ENCODE results near the gene LMBR1.
"Not testable (repeated sequence)": the region's sequence is repeated elsewhere in the genome, so short reads cannot be mapped to it uniquely, and the experiment has no call there.

The LMBR1 gene

GRCh38 chr7:156733638-156734037 lies 159.3 kb downstream of the LMBR1 start:
- Histone ChIP-seq H3K4me3 (ENCODE audit: low read length) (no peak overlapping the region), H3K36me3 (ENCODE audit: control insufficient read depth, insufficient read depth, low read length) (no peaks in the 10 kb centered on the region), H3K9me3 (ENCODE audit: control insufficient read depth, insufficient read depth, low read length) (no peaks in the 10 kb centered on the region), H3K4me1 (ENCODE audit: control insufficient read depth, insufficient read depth, low read length) (peaks cover 1% of the 10 kb centered on the region; the same call in 1 of the 2 replicates), H3K27ac (ENCODE audit: low read length) (no peak overlapping the region), H3K27me3 (ENCODE audit: control insufficient read depth, insufficient read depth, low read length) (no peaks in the 10 kb centered on the region)
- DNase-seq (ENCODE audit: low read depth, low spot score): no peak
- no CpG with 5 or more reads among the region's 1 CpG for WGBS (ENCODE audit: insufficient coverage, insufficient read length)

- DNase-seq (ENCODE audit: low read depth, low spot score): no peak
- Histone ChIP-seq H3K27ac (ENCODE audit: low read length) (no peak overlapping the region), H3K9me3 (ENCODE audit: control insufficient read depth, insufficient read depth, low read length) (no peaks in the 10 kb centered on the region), H3K27me3 (ENCODE audit: control insufficient read depth, insufficient read depth, low read length) (no peaks in the 10 kb centered on the region), H3K36me3 (ENCODE audit: control insufficient read depth, insufficient read depth, low read length) (no peaks in the 10 kb centered on the region), H3K4me3 (ENCODE audit: low read length) (no peak overlapping the region), H3K4me1 (ENCODE audit: control insufficient read depth, insufficient read depth, low read length) (no peaks in the 10 kb centered on the region)
- WGBS (ENCODE audit: insufficient coverage, insufficient read length): no CpG with 5 or more reads among the region's 4 CpGs
These were observed 160.8 kb downstream of the LMBR1 start for GRCh38 chr7:156732091-156732625.

- no peak for DNase-seq (ENCODE audit: low read depth, low spot score)
- Histone ChIP-seq H3K36me3 (ENCODE audit: control insufficient read depth, insufficient read depth, low read length) (no peaks in the 10 kb centered on the region), H3K27ac (ENCODE audit: low read length) (no peak overlapping the region), H3K27me3 (ENCODE audit: control insufficient read depth, insufficient read depth, low read length) (no peaks in the 10 kb centered on the region), H3K9me3 (ENCODE audit: control insufficient read depth, insufficient read depth, low read length) (no peaks in the 10 kb centered on the region), H3K4me3 (ENCODE audit: low read length) (no peak overlapping the region), H3K4me1 (ENCODE audit: control insufficient read depth, insufficient read depth, low read length) (no peaks in the 10 kb centered on the region)
These were observed 161.3 kb downstream of the LMBR1 start for GRCh38 chr7:156731651-156732050.

GRCh38 chr7:156725936-156726335 lies 167.0 kb downstream of the LMBR1 start:
- no peaks in the 10 kb centered on the region for H3K4me1 ChIP-seq (ENCODE audit: control insufficient read depth, insufficient read depth, low read length)
- DNase-seq (ENCODE audit: low read depth, low spot score): no peak
- H3K27ac ChIP-seq (ENCODE audit: low read length): no peak overlapping the region
- no peak overlapping the region for H3K4me3 ChIP-seq (ENCODE audit: low read length)
- H3K27me3 ChIP-seq (ENCODE audit: control insufficient read depth, insufficient read depth, low read length): no peaks in the 10 kb centered on the region
- H3K9me3 ChIP-seq (ENCODE audit: control insufficient read depth, insufficient read depth, low read length): no peaks in the 10 kb centered on the region
- no peaks in the 10 kb centered on the region for H3K36me3 ChIP-seq (ENCODE audit: control insufficient read depth, insufficient read depth, low read length)

- H3K27me3 ChIP-seq (ENCODE audit: control insufficient read depth, insufficient read depth, low read length): no peaks in the 10 kb centered on the region
- H3K9me3 ChIP-seq (ENCODE audit: control insufficient read depth, insufficient read depth, low read length): no peaks in the 10 kb centered on the region
- no peak for DNase-seq (ENCODE audit: low read depth, low spot score)
- H3K27ac ChIP-seq (ENCODE audit: low read length): no peak overlapping the region
- no peaks in the 10 kb centered on the region for H3K4me1 ChIP-seq (ENCODE audit: control insufficient read depth, insufficient read depth, low read length)
- H3K36me3 ChIP-seq (ENCODE audit: control insufficient read depth, insufficient read depth, low read length): no peaks in the 10 kb centered on the region
- no CpG with 5 or more reads among the region's 5 CpGs for WGBS (ENCODE audit: insufficient coverage, insufficient read length)
- no peak overlapping the region for H3K4me3 ChIP-seq (ENCODE audit: low read length)
These were observed 167.9 kb downstream of the LMBR1 start for GRCh38 chr7:156725073-156725472.

GRCh38 chr7:156722043-156722826 lies 170.7 kb downstream of the LMBR1 start:
- no peaks in the 10 kb centered on the region for H3K9me3 ChIP-seq (ENCODE audit: control insufficient read depth, insufficient read depth, low read length)
- H3K4me1 ChIP-seq (ENCODE audit: control insufficient read depth, insufficient read depth, low read length): no peaks in the 10 kb centered on the region
- DNase-seq (ENCODE audit: low read depth, low spot score): no peak
- no peaks in the 10 kb centered on the region for H3K36me3 ChIP-seq (ENCODE audit: control insufficient read depth, insufficient read depth, low read length)
- WGBS (ENCODE audit: insufficient coverage, insufficient read length): no CpG with 5 or more reads among the region's 4 CpGs
- H3K4me3 ChIP-seq (ENCODE audit: low read length): no peak overlapping the region
- no peaks in the 10 kb centered on the region for H3K27me3 ChIP-seq (ENCODE audit: control insufficient read depth, insufficient read depth, low read length)
- H3K27ac ChIP-seq (ENCODE audit: low read length): no peak overlapping the region

GRCh38 chr7:156703773-156704482 lies 189.1 kb downstream of the LMBR1 start:
- no peaks in the 10 kb centered on the region for H3K4me1 ChIP-seq (ENCODE audit: control insufficient read depth, insufficient read depth, low read length)
- WGBS (ENCODE audit: insufficient coverage, insufficient read length): no CpG with 5 or more reads among the region's 5 CpGs
- H3K27me3 ChIP-seq (ENCODE audit: control insufficient read depth, insufficient read depth, low read length): no peaks in the 10 kb centered on the region
- H3K9me3 ChIP-seq (ENCODE audit: control insufficient read depth, insufficient read depth, low read length): no peaks in the 10 kb centered on the region
- DNase-seq (ENCODE audit: low read depth, low spot score): no peak
- no peaks in the 10 kb centered on the region for H3K36me3 ChIP-seq (ENCODE audit: control insufficient read depth, insufficient read depth, low read length)
- H3K4me3 ChIP-seq (ENCODE audit: low read length): no peak overlapping the region
- no peak overlapping the region for H3K27ac ChIP-seq (ENCODE audit: low read length)

- DNase-seq (ENCODE audit: low read depth, low spot score): no peak
- WGBS (ENCODE audit: insufficient coverage, insufficient read length): no CpG with 5 or more reads among the region's 4 CpGs
These were observed 189.8 kb downstream of the LMBR1 start for GRCh38 chr7:156703209-156703608.

GRCh38 chr7:156702399-156702798 lies 190.6 kb downstream of the LMBR1 start:
- no peaks in the 10 kb centered on the region for H3K36me3 ChIP-seq (ENCODE audit: control insufficient read depth, insufficient read depth, low read length)
- DNase-seq (ENCODE audit: low read depth, low spot score): no peak
- no peak overlapping the region for H3K27ac ChIP-seq (ENCODE audit: low read length)
- no peaks in the 10 kb centered on the region for H3K4me1 ChIP-seq (ENCODE audit: control insufficient read depth, insufficient read depth, low read length)
- H3K4me3 ChIP-seq (ENCODE audit: low read length): no peak overlapping the region
- H3K9me3 ChIP-seq (ENCODE audit: control insufficient read depth, insufficient read depth, low read length): peaks cover 2% of the 10 kb centered on the region
- no peaks in the 10 kb centered on the region for H3K27me3 ChIP-seq (ENCODE audit: control insufficient read depth, insufficient read depth, low read length)

More at GRCh38 chr7:156703209-156703608, 189.8 kb downstream of the LMBR1 start:
- Histone ChIP-seq H3K36me3 (ENCODE audit: control insufficient read depth, insufficient read depth, low read length) (no peaks in the 10 kb centered on the region), H3K9me3 (ENCODE audit: control insufficient read depth, insufficient read depth, low read length) (no peaks in the 10 kb centered on the region), H3K4me1 (ENCODE audit: control insufficient read depth, insufficient read depth, low read length) (no peaks in the 10 kb centered on the region), H3K4me3 (ENCODE audit: low read length) (no peak overlapping the region), H3K27me3 (ENCODE audit: control insufficient read depth, insufficient read depth, low read length) (no peaks in the 10 kb centered on the region), H3K27ac (ENCODE audit: low read length) (no peak overlapping the region)

GRCh38 chr7:156701787-156702186 lies 191.2 kb downstream of the LMBR1 start:
- not testable (repeated sequence) for DNase-seq (ENCODE audit: low read depth, low spot score); H3K4me3 ChIP-seq (ENCODE audit: low read length); H3K27me3 ChIP-seq (ENCODE audit: control insufficient read depth, insufficient read depth, low read length); H3K27ac ChIP-seq (ENCODE audit: low read length); H3K9me3 ChIP-seq (ENCODE audit: control insufficient read depth, insufficient read depth, low read length); H3K36me3 ChIP-seq (ENCODE audit: control insufficient read depth, insufficient read depth, low read length); H3K4me1 ChIP-seq (ENCODE audit: control insufficient read depth, insufficient read depth, low read length)
- no CpG with 5 or more reads among the region's 1 CpG for WGBS (ENCODE audit: insufficient coverage, insufficient read length)

All from iPS DF 6.9 (cell line).